Astrocyte (in vitro differentiated cells and primary cell): Measurements from ENCODE around the gene ZMIZ1.

ENCODE experiments used
- CTCF ChIP-seq: IDR thresholded peaks from 2 replicates; pipeline ENCODE4 v1.5.1; 2011; ENCODE audit warnings: low read depth, mild to moderate bottlenecking, inconsistent platforms, low read length, moderate library complexity; ENCODE audit not compliant: insufficient read depth
- EZH2 ChIP-seq: IDR thresholded peaks from 2 replicates; pipeline ENCODE4 v1.6.1; 2012; ENCODE audit warnings: mild to moderate bottlenecking, low read length, inconsistent platforms; ENCODE audit not compliant: insufficient read depth

DNA sequence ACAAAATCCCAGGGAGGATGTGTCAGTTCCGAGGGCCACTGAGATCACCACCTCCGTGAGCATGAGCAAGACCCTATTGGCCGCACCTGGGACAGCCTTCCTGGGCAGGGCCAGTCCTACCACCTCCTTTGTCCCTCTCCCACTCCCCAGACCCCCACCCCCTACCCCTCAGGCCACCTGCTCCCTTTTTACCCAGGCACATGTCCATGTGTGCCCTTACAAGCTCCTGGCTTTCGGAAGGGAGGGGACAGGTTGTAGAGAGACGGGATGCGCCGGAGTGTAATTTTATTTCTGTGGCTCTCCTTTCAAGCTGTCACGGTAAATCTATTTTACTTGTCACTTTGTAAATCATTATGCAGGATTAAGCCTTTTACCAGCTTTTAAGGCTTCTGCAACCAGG is 20.9 kb downstream of the ZMIZ1 start:
- no peak for TF ChIP-seq CTCF
- no peak for TF ChIP-seq EZH2
